Nephron progenitor cell (in vitro differentiated cells): ENCODE measurements around the gene ZNHIT1.
"Not testable (repeated sequence)": the region's sequence is repeated elsewhere in the genome, so short reads cannot be mapped to it uniquely, and the experiment has no call there.

Experiments used
- DNase-seq: peaks from one replicate; pipeline ENCODE4 v3.0.0; 2021
- H3K27ac Mint-ChIP-seq: 2 replicates; pipeline ENCODE4 v1.8.0; 2021; ENCODE audit warnings: mild to moderate bottlenecking, moderate library complexity, mixed read lengths
- H3K27me3 Mint-ChIP-seq: 2 replicates; pipeline ENCODE4 v1.8.0; 2021; ENCODE audit warnings: mild to moderate bottlenecking, low read depth, mixed read lengths; ENCODE audit not compliant: poor library complexity
- H3K36me3 Mint-ChIP-seq: 2 replicates; pipeline ENCODE4 v1.8.0; 2021; ENCODE audit warnings: low read depth, mixed read lengths
- H3K4me1 Mint-ChIP-seq: 2 replicates; pipeline ENCODE4 v1.8.0; 2021; ENCODE audit warnings: mixed read lengths
- H3K4me3 Mint-ChIP-seq: 2 replicates; pipeline ENCODE4 v1.8.0; 2021; ENCODE audit warnings: mild to moderate bottlenecking, moderate library complexity, mixed read lengths
- H3K9me3 Mint-ChIP-seq: 2 replicates; pipeline ENCODE4 v1.8.0; 2021; ENCODE audit warnings: mild to moderate bottlenecking, moderate library complexity, mixed read lengths
- TF ChIP-seq, protein P1 (sequence below): fragments of 200-600 bp; sonication (generic); IDR thresholded peaks from 2 replicates; pipeline ENCODE4 v1.5.0; 2021; ENCODE audit warnings: antibody characterized with exemption

ZNHIT1 gene

DNA sequence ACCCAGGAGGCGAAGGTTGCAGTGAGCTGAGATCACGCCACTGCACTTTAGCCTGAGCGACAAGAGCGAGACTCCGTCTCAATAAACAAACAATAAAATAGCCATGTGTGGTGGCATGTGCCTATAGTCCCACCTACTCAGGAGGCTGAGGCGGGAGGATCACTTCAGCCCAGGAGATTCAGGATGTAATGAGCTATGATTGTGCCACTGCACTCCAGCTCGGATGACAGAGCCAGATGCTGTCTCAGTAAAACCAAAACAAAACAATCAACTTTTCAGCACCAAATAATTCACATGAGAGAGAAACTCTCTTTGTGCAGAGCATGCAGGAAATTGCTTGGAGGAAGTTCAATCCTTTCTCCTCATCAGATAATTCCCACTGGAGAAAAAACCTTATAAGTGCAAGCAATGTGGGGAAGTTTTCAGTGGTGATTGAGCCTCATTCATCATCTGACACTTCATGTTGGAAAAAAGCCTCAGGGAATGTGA lies 40.3 kb downstream of the ZNHIT1 start:
- Mint-ChIP-seq H3K4me1 (peaks cover 15% of the 10 kb centered on the region), H3K27me3 (peaks cover 35% of the 10 kb centered on the region), H3K36me3 (no peaks in the 10 kb centered on the region), H3K9me3 (no peaks in the 10 kb centered on the region), H3K27ac (no peak overlapping the region), H3K4me3 (no peak overlapping the region)
- DNase-seq: no peak
- TF ChIP-seq, protein P1, sequence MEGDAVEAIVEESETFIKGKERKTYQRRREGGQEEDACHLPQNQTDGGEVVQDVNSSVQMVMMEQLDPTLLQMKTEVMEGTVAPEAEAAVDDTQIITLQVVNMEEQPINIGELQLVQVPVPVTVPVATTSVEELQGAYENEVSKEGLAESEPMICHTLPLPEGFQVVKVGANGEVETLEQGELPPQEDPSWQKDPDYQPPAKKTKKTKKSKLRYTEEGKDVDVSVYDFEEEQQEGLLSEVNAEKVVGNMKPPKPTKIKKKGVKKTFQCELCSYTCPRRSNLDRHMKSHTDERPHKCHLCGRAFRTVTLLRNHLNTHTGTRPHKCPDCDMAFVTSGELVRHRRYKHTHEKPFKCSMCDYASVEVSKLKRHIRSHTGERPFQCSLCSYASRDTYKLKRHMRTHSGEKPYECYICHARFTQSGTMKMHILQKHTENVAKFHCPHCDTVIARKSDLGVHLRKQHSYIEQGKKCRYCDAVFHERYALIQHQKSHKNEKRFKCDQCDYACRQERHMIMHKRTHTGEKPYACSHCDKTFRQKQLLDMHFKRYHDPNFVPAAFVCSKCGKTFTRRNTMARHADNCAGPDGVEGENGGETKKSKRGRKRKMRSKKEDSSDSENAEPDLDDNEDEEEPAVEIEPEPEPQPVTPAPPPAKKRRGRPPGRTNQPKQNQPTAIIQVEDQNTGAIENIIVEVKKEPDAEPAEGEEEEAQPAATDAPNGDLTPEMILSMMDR: no peak

DNA sequence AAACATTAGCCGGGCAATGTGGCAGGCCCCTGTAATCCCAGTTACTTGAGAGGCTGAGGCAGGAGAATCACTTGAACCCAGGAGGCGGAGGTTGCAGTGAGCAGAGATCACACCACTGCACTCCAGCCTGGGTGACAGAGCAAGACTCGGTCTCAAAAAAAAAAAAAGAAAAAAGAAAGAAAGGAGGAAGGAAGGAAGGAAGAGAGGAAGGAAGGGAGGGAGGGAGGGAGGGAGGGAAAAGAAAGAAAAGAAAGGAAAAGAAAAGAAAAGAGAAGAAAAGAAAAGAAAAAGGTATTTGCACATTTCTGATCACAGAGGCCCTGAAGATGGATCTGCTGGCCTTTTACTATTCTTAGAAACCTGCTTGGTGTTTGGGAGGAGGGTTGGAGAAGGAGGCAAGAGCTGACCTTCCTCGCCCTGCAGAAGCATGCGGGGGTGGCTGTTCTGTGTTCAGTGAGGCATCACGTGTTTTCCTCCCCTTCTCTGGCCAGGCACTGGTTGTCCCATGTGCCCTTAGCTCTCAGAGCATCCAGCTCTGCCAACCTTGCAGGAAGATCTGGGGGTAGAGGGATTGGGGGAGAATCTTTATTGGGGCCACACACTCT lies 46.2 kb downstream of the ZNHIT1 start:
- not testable (repeated sequence) for H3K36me3 Mint-ChIP-seq, H3K27me3 Mint-ChIP-seq, H3K9me3 Mint-ChIP-seq, H3K4me3 Mint-ChIP-seq
- peak; percentile 45 for DNase-seq
- Mint-ChIP-seq H3K4me1 (peaks cover 18% of the 10 kb centered on the region), H3K27ac (peak overlapping the region; percentile 42)

DNA sequence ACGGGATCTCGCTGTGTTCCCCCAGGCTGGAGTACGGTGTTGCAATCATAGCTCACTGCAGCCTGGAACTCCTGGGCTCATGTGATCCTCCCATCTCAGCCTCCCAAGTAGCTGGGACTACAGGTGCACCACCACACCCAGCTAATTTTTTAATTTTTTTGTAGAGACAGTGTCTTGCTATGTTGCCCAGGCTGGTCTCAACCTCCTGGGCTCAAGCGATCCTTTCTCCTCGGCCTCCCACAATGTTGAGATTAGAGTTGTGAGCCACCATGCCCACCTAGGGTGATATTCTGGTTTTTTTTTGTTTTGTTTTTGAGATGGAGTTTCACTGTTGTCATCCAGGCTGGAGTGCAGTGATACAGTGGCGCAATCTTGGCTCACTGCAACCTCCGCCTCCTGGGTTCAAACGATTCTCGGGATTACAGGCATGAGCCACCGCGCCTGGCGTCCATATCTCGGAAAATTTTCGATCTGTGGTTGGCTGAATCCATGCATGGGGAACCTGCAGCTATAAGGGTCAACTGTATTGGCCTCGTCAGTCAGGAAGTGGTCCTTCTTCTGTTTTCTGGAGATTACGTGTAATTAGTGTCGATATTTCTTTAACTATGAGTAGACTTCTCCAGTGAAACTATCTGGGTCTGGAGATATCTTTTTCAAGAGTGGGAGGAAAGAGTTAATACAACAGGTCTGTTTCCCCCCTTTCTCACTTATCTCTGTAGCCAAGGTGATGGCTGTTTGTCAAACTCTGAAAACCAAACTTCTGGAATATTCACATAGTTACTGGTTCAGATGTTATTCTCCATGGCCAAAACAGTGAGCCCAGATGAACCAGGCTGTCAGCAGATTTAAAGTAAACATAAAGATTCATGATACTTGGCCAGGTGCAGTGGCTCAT lies 47.9 kb downstream of the ZNHIT1 start:
- Mint-ChIP-seq H3K36me3 (no peaks in the 10 kb centered on the region), H3K27ac (no peak overlapping the region), H3K9me3 (peaks cover 4% of the 10 kb centered on the region), H3K27me3 (peaks cover 13% of the 10 kb centered on the region), H3K4me3 (no peak overlapping the region), H3K4me1 (peaks cover 18% of the 10 kb centered on the region)
- no peak for DNase-seq
- TF ChIP-seq, protein P1: no peak

DNA sequence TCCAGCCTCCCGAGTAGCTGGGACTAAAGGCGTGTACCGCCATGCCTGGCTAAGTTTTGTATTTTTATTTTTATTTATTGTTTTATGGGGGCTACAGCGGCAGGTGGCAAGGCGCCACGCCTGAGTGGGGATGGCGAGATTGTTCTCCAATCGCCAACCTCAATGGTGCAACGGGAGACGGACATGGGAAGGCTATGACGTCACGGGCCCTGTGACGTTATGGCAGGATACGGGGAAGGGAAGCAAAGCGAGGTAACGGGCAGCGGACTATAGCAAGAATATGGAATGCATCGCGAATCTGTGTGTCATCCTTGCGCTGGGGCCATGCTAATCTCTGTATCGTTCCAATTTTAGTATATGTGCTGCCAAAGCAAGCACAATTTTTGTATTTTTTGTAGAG lies 51.7 kb downstream of the ZNHIT1 start:
- H3K9me3 Mint-ChIP-seq: peaks cover 4% of the 10 kb centered on the region
- TF ChIP-seq, protein P1: no peak
- H3K27ac Mint-ChIP-seq: no peak overlapping the region
- H3K27me3 Mint-ChIP-seq: peaks cover 5% of the 10 kb centered on the region
- no peaks in the 10 kb centered on the region for H3K36me3 Mint-ChIP-seq
- DNase-seq: no peak
- H3K4me1 Mint-ChIP-seq: peaks cover 5% of the 10 kb centered on the region
- no peak overlapping the region for H3K4me3 Mint-ChIP-seq

DNA sequence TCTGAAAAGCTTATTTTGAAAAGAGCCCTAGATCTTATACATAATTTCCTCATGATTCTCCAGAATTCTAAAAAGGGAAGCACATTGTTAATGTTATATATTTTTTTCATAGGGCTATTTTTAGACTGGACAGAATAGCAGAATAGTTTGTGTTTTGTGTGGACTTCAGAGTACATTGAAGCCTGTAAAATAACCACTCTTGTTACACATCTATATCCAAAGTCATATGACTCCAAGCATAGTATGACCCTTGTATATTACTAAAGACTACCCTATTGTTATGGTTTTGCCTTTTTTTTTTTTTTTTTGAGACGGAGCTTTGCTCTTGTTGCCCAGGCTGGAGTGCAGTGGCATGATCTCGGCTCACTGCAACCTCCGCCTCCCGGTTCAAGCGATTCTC lies 53.1 kb downstream of the ZNHIT1 start:
- peaks cover 5% of the 10 kb centered on the region for H3K27me3 Mint-ChIP-seq
- H3K27ac Mint-ChIP-seq: no peak overlapping the region
- TF ChIP-seq, protein P1: no peak
- peaks cover 5% of the 10 kb centered on the region for H3K4me1 Mint-ChIP-seq
- H3K36me3 Mint-ChIP-seq: no peaks in the 10 kb centered on the region
- DNase-seq: no peak
- H3K4me3 Mint-ChIP-seq: no peak overlapping the region
- peaks cover 4% of the 10 kb centered on the region for H3K9me3 Mint-ChIP-seq

DNA sequence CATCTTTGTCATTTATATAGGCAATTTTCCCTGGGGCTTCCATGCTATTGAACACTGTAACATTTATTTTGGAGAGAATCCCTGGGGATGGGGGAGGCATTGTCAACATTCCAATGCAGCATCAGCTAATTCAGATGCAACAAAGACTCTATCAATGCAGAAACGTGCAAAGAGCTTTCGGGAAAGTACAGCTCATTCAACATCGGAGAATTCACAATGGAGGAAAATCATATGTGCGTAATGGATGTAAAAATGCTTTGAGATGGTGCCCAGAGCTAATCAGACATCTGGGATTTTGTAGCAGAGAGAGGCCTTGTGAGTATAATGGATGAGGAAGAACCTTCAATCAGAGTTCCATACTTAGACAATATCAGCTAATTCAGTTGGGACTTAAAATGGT lies 55.2 kb downstream of the ZNHIT1 start:
- Mint-ChIP-seq H3K9me3 (peaks cover 4% of the 10 kb centered on the region), H3K27me3 (peaks cover 12% of the 10 kb centered on the region), H3K36me3 (no peaks in the 10 kb centered on the region), H3K27ac (no peak overlapping the region), H3K4me3 (no peak overlapping the region), H3K4me1 (peaks cover 5% of the 10 kb centered on the region)
- TF ChIP-seq, protein P1: no peak
- DNase-seq: no peak
